ENCODE measurements around the gene MARCKS.

Gene MARCKS, protein sequence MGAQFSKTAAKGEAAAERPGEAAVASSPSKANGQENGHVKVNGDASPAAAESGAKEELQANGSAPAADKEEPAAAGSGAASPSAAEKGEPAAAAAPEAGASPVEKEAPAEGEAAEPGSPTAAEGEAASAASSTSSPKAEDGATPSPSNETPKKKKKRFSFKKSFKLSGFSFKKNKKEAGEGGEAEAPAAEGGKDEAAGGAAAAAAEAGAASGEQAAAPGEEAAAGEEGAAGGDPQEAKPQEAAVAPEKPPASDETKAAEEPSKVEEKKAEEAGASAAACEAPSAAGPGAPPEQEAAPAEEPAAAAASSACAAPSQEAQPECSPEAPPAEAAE

DNA sequence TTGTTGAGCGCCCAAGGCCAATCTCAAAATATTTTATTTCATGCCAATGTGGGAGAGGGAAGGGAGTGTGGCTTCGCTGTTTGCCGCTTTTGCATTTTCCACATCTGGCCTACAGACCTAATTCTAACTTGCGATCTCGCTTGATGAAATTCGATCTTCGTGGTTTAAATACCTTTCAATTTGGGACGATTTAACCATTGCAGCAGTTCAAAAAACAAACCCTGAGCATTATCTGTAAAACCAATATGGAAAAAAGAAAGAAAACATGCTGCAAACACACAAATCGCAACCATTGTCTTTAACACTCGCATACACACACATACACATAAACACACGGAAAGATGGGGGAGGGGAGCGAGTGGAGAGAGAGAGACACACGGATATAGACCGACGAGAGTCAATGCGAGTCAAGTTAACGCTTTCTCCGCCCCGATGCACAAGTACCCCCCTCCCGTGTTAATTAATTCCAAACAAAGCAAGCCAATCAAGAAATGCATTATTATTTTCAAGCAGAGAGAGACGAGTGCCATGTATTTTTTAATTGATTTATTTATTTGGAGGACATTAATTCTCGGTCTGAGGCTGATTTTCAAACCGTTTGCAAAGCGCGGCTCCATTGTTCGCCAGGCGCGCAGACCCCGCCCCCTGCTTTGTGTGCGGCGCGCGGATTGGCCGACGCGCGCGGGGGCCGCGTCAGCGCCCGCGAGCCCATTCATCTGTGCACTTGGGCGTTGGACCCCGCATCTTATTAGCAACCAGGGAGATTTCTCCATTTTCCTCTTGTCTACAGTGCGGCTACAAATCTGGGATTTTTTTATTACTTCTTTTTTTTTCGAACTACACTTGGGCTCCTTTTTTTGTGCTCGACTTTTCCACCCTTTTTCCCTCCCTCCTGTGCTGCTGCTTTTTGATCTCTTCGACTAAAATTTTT, at the start of gene MARCKS:
MARCKS (plus strand) TSS at position 721 of the 931 bp plus-strand sequence. CDS start 401 bp downstream, outside the sequence.
- DNase-seq (ENCODE audit: low read depth in 3 of 3): no peak

DNA sequence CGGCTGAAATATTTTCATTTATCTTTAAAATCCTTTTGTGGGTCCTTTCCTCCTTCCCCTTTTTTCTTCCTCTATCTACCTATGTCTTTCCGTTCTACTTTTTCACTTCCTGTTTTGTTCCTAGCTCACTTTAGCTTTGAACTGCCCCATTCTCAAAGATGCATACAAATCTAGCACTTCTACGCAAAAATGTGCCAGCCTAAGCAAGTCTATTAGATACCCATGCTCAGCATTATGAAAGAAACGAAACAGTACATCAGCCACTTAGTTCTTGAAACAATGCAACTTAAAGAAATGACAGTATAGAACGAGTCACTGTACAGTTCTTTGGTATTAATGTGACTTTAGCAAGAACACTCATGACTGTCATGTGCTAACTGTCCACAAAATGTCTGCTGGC, 47.3 kb upstream of the MARCKS start:
- DNase-seq (ENCODE audit: low read depth in 3 of 3): no peak

DNA sequence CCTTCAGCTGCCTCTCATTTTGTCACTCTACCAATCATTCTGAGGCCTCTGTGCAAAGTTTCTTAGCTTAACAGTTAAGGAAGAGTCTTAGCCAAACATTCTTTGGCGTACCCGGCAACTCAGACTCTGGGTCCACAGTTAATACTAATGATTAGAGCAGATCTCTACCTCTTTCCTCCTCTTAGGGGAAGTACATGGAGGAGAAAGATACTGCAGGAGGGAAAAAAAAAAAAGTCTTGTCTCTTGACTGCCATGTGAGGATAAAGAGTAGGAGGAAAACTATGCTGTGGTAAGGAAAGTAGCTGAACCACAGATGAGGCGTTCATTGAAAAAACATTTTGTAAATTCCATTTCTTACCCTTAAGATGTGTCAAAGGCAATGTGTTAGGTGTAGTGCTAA, 44.0 kb upstream of the MARCKS start:
- DNase-seq (ENCODE audit: low read depth in 3 of 3): no peak

DNA sequence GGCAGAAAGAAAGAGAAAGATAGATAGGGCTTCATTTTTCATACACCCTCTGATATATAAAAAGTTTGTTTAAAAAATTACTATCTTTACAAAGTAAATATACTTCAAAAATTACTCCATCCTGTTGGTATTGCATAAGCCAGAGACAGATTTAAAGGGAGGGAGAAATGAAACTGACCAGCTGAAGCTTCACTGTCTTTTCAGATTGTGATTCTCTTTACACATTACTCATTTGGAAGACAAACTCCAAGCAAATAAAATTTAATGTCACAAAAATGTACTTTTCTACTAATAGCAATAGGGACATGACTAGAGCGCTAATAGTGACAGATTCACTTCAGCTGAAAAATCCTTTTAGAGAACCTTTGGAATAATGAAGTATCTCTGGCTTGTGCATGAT, 38.6 kb upstream of the MARCKS start:
- no peak for DNase-seq (ENCODE audit: low read depth in 3 of 3)

DNA sequence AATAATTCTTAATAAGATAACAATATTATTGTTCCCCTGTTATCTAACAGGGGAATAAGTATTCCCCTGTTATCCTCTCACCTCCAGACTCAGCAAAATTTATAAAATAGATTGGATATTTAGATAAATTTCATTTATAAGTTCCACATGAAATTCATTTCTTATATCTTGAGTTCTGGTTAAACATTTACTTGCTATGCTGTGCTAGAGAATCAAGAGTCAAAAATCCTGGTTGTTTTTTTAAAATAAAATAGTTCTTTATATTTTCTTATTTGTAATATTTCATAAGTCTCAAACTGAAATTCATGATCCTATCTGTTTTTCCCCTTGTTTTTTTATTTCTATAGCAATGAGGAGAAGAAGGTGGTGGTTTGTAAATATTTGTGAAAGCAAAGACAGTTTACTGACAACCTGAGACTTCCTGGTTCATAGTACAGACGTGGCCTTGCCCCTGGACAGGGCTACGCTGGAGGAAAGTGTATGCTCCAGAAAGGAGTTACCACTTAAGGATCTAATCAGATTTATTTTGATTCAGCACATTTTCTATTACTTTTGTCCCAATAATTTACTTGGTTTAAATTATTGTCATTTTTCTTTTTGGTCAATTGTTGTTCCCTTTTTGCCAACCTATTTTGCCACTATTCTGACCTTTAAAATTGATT, 37.8 kb upstream of the MARCKS start:
- DNase-seq (ENCODE audit: low read depth in 3 of 3): no peak

DNA sequence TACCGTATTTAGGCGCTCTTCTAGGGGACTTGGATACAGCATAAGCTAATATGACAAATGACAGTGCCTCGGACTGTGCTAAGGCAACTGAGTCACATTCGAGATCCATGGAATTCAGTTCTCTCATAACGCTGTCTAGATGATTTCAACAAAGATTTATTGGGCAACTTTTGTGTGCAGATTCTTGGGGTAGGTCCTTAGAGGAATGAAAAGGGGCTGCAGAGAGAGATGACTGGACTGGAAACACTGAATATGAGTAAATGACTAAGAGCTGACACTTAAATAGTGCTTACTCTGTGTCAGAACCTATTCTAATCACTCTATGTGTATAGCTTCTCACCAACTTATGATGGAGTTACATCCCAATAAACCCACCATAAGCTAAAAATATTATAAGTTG, 36.4 kb upstream of the MARCKS start:
- DNase-seq (ENCODE audit: low read depth in 3 of 3): no peak

DNA sequence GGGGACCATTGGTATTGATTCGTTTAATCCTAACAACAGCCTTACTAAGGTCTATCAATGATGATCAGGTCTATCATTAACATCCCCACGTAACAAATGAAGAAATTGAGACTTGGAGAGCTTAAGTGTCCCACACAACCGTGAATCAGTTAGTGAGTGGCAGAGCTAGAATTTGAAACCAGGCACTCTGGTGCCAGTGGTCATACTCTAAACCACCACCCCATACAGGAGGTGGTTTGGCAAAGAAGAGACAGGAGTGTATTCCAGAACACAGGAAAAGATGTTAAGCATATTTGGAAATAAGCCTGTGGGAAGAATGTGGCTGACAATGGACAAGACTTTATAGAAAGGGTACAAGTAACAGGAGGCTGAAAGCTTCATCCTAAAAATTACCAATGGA, 35.7 kb upstream of the MARCKS start:
- no peak for DNase-seq (ENCODE audit: low read depth in 3 of 3)

DNA sequence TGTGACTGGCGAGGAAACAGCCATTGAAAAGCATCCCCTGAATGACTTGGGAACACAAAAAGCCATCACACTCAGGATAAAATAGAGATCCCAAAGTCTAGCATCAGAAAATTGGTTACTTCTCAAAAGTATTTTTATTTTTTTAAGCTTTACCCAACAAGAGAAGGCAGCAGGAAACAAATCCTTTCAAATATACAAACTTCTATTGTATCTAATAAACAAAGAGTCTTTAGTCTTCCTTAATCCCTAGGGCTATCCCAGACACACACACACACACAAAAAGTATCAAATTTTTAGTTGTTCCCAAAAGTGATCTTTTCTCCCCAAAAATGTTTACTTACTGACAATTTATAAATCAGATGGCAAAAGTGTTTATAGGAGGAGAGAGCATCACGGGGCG, 33.2 kb upstream of the MARCKS start:
- no peak for DNase-seq (ENCODE audit: low read depth in 3 of 3)

DNA sequence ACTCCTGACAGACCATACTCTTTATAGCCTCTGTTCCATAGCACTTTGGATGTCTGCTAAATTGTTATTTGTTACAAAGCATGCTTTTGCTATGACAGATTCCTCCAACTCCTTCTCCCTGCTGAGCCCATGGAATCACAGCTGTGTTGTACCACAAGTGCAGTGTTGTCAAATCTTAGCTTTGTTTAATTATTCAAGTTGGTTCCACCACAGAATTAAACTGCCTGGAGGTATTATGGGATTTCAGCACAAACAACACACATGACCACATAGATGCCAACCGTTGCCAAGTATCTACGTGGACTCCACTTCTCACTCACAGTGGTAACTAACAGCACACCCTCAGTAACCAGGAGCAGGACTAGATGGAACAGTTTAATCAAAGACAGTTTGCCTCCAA, 32.7 kb upstream of the MARCKS start:
- no peak for DNase-seq (ENCODE audit: low read depth in 3 of 3)

DNA sequence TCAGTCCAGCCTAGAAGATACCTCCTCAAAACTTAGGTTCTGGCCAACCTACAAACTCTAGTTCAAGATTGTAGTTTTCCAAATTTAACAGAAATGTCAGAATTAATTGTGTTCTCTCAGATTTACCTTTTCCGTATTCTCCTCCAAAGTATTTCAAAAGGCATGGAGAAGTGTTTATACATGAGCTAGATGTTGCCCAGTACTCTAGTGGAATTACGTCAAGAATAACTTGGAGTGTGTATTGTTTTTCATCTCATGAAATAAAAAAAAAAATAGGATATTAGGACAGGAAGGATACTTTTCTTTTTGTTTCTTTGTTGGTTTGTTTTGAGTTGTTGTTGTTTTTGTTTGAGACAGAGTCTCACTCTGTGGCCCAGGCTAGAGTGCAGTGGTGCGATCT, 32.3 kb upstream of the MARCKS start:
- no peak for DNase-seq (ENCODE audit: low read depth in 3 of 3)

DNA sequence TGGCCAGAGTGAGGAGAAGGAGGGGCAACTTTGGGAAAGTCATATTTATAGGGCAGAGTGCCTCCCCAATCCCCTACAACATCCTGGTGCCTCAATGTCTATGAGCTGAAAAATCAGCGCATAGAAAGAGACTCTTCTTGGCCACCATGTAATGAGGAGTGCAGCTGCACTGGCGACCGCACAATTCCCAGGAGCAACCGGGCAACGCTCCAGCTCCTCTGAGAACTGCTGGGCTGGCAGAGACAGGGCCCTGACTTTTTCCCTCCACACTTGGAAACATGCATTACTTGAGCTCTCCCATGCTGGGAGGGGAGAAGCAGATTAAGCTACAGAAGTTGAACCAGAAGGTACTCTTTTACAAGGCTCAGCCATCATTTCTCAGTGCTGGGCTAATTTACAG, 31.4 kb upstream of the MARCKS start:
- DNase-seq (ENCODE audit: low read depth in 3 of 3): no peak

DNA sequence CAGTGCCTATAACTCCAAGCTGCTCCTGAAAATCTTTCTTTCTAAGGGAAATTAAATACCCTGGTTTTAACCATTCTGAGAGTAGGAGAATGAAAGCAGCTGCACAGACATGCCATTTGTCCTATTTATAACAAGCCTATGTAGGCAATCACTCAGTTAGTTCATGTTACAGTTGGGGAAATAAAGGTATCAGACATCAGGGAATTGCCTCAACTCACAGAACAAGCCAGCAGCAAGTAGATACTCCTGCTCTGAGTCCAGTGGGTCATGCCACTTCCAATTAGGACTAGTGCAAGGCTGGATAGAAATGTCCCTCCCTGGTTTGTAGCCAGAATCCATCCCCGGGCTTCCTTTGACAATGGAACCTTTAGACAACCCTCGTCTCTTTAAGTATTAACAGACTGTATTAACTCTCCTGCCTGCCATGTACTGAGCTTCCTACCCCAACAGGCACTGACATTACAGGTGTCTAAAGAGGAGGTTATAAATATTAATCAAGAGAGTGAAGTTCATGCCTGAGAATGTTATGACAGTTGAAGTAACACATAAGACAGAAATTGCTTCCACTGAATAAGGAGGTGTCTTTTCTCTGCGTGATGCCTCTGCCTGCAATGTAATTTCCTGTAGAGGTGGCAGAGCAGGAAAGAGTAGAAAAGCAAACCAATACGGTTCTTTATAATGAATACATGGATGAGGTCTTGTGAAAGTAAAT, 28.0 kb upstream of the MARCKS start:
- no peak for DNase-seq (ENCODE audit: low read depth in 3 of 3)

DNA sequence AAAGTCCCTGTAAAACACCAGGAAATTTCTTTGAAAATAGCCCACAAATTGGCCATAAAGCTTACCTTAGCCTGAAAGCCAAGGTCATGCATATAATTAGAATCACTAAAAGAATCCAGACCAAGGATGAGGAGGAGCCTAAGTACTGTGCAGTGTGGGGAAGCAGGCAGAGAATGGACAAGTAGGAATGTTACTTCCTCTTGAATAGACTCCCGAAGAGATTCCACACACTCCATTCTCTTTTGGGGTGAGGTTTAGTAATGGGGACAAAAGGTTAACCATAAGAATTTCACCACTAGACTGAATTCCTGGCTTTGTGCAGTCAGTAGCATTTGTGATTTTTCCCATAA, 27.5 kb upstream of the MARCKS start:
- no peak for DNase-seq (ENCODE audit: low read depth in 3 of 3)

DNA sequence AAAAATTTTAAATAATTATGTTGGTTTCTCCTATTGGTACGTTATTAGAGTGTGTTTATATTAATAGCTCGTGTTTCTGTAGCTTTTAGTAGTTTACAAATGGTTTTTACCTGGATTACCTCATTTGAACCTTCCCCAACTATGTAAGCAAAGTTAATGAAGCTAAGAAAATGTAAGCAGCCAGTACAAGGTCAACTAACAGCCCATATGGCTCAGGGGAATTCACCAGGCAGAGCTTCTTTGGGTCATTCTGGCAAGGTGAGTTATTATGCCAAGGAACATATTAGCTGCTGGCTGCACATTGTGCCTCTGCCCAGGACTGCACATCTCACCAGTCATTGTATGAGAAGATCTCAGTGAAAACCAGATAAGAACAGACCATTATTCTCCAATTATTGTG, 27.0 kb upstream of the MARCKS start:
- DNase-seq (ENCODE audit: low read depth in 3 of 3): no peak

DNA sequence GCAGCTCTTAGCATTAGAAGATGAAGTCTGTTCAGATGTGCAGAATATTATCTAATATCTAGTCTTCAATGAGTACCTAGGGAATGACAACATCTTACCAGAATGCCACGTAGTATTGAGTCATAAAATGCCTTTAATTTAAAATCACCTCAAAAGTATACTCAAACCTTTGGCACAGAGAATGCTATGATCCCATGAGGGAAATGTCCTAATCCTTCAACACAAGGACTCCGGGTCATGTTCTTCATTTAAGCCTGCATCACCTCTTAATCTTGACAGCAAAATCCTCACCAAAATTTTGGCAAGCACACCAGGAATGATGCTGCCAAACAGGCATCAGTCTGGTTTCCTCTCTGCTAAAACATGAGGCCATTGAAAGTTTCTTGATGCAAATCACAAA, 23.6 kb upstream of the MARCKS start:
- no peak for DNase-seq (ENCODE audit: low read depth in 3 of 3)

DNA sequence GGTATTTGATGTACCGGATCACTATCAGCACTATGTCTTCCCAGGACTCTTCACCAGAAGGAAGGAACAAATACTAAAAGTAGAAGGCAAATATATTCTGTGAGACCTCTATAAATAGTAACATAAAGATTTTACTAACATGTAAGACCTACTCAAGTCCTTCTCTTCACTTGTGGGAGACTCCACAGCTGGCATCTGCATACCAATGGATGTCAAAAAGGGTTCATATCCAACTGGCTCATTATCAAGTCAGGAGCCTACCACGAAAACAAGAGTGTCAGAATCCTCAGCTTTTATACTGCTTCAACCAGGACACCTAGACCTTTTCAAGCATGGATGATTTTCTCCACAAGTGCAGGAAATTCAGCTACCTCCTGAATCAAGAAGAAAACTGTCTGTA, 20.0 kb upstream of the MARCKS start:
- no peak for DNase-seq (ENCODE audit: low read depth in 3 of 3)

DNA sequence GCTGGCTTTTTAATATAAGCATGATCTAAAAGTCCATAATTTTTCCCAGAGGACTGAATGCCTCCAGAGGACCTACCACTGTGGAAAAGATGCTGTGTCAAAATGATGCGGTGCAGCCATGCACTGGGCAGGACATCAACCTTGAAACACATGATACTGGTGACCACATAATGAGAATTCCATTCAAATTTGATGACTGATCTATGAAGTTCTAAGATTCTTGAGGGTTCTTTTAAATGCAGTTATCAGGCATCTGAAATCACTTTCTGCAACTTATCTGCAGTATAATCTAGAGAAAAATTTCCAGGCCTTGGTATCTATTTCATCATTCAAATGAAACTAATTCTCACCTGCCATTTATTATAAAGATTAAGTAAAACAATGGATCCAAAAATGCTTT, 15.0 kb upstream of the MARCKS start:
- no peak for DNase-seq (ENCODE audit: low read depth in 3 of 3)

DNA sequence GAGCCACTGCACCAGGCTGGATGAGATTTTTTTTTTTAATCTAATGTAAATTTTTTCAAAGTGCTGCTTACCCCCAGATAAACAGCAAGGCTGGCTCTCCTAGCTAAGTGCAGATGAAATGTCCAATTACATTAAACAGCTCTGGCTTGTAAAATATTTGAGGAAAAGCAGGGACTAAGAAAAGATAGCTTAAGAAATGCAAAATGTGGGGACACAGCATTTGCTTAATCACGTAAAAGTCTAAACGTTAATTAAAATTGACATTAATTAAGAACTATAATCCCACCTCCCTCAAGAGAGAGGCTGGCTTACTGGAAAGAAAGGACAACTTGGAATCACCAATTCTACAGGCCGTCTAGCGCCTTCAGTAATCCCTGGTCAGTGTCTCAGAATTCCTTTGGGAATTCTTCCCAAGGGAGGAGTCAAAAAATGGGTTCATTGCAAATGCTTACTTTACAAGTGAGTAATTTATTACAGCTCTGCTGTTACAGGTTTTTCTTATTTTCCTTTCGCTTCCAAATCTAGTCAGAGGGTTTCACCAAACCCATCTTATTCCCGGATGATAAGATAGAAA, 13.6 kb upstream of the MARCKS start:
- DNase-seq (ENCODE audit: low read depth in 3 of 3): no peak

DNA sequence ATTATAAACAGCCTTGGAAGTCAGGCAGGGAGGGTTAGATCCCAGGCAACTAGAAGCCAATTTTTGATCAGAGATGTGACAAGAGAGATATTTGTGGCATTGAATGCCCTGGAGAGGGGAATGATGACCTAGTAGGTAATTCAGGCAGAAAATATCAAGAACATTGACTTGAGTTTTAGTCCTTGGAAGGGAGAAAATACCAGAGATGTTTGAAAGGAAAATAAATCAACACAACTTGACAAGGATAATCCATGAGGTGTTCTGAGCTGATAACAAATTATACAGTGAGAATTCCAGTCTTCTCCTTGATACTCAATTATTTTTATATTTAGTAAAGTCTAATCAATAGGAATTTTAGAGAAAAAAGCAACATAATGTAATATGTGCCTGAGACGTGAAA, 10.6 kb upstream of the MARCKS start:
- DNase-seq (ENCODE audit: low read depth in 3 of 3): no peak

DNA sequence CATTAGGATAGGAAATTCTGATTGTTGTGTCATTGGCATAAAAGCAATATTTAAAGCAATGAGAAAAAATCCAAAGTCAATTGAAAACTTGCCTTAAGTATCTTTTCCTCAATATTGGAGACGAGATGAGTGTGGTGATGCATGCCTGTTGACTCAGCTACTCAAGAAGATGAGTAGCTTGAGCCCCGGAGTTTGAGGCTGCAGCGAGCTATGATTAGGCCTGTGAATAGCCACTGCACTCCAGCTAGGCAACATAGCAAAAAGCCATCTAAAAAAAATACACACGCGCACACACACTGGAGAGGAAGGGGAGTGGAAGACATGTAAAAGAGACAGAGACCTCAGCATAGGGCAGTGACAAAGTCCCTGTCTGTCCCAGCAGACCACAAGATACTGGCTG, 9.7 kb upstream of the MARCKS start:
- DNase-seq (ENCODE audit: low read depth in 3 of 3): no peak

DNA sequence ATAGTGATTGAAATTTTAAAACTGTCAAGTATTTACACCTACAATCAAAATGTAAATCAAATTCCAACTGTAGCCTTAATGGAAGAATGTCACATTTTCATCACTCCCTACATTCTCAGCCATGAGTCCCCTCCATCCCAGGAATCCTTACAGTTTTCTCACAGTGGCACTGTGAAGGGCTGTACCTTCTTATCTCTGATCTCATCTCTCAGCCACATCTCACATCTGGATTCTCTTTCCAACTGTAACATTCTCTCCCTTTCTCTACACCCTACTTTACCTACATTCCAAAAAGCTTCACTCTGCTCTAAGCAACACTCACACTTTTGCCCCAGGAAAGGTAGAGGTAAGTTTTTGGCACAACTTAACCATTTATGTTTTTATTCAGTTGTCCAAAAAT, 8.9 kb upstream of the MARCKS start:
- no peak for DNase-seq (ENCODE audit: low read depth in 3 of 3)

DNA sequence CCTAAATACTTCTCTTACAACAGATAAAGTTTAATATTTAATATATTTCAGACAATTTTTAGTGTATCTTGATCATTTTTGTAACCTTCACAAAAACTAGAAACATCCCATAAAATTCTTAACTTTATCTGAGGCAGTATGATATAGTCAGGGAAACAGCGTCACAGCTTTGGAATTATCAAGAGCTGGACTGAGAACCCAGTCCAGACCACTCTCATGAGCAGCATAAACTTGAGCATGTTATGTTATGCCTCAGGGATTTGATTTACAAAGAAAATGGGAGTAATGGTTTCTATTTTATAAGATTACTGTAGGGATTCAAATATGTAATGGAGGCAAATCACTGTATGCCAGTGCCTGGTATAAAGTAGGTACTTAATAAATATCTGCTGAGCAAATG, 8.3 kb upstream of the MARCKS start:
- no peak for DNase-seq (ENCODE audit: low read depth in 3 of 3)

All from stimulated activated CD4-positive, alpha-beta T cell treated with anti-CD3 and anti-CD28 coated beads, TNF-alpha, amount 100 ng/mL, for 4 hours (primary cell).